ENCODE results near the gene MCF2L.

The MCF2L gene

DNA sequence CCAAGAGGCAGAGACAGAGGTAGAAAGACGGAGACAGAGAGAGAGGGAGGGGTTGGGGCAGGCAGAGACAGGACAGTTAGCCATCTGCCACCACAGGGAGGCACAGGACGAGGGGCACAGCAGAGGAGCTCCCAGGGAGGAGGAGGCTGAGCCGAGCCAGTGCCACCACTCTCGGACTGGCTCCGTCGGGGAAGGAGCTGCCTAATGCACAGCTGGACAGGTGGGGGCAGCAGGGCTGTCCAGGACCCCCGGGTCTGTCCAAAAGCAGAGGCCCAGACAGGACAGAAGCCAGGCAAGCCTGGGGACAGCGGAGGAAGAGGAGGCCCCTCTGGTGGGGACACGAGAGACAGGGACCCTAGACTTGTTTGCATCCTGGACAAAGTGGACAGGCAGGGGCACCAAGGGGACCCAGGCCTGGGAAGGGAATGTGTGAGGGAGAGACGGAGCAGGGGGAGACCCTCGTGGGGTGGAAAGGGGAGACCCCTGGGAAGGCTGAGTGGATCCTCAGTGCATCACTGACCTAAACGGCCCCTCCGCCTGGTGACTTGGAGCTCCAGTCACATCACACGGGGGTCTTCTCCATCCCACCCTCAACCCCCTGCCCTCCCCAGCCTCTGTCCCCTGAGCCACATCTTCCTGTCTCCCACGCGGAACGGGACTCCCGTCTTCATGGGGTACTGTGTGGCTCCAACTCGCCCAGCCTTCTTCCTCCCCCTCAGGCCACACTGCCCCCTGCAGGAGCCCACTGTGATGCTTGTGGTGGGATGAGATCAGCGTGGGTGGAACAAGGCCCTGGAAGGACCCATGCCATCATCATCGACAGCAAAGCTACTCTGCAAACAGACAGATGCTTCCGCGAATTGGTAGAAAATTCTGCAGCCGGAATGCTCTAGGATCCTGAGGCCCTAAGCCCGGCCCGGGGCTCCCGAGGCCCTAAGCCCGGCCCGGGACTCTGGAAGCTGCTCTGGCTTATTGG lies 154.5 kb downstream of the MCF2L start:
- Histone ChIP-seq H3K9ac (ENCODE audit: low read depth in 1 of 2, low read length in 2 of 2) (peak overlapping the region in 1 of 2 donors; percentile 21), H3K27me3 (ENCODE audit: control insufficient read depth in 2 of 2, insufficient read depth in 2 of 2, low read length in 2 of 2) (peaks cover 0 to 2% of the 10 kb centered on the region in 2 donors), H3K9me3 (ENCODE audit: control insufficient read depth in 2 of 2, low read length in 2 of 2) (no peaks in the 10 kb centered on the region), H3K27ac (ENCODE audit: low read depth in 2 of 2, low read length in 2 of 2) (no peak overlapping the region), H3K4me3 (ENCODE audit: low read length in 2 of 2) (peak overlapping the region; percentile 37 to 46), H3K4me1 (ENCODE audit: control insufficient read depth in 2 of 2, insufficient read depth in 2 of 2, low read length in 2 of 2) (peaks cover 4 to 6% of the 10 kb centered on the region in 2 donors), H3K36me3 (ENCODE audit: control insufficient read depth in 2 of 2, insufficient read depth in 2 of 2, low read length in 2 of 2) (no peaks in the 10 kb centered on the region)

DNA sequence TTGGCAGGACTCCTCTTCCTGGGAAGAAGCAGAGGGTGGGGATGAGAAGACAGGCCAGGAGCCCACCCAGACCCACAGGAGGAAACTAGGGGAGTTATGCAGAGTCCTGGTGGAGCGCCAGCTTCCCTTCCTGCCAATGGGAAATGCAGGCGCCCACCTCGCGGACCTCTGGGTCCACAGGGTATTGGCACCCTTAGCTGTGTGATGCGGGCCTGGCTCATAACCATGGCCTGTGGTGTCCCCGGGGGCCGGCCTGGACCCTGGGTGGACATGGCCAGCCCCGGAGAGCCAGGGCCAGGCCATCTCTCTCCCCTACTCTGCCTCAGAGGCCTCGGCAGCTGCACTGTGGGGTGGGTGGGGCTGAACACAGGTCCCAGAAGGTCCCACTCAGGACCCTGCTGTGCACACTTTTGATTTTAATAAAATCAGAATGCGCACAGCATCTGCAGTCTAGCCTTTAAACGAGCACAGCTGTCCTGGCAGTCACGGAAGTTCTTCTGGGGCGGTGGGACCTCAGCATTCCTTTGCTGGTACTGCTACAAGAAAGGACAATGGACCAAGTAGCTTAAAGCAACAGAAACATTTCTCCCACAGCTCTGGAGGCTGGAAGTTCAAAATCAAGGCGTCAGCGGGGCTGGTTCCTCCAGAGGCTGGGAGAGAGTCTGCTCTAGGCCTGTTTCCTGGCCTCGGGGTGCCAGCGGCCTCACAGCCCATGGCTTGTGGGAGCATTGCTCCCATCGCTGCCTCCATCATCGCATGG lies 155.4 kb downstream of the MCF2L start:
- H3K4me1 ChIP-seq (ENCODE audit: control insufficient read depth in 2 of 2, insufficient read depth in 2 of 2, low read length in 2 of 2): peaks cover 4 to 6% of the 10 kb centered on the region in 2 donors
- H3K4me3 ChIP-seq (ENCODE audit: low read length in 2 of 2): no peak overlapping the region
- peaks cover 0 to 5% of the 10 kb centered on the region in 2 donors for H3K27me3 ChIP-seq (ENCODE audit: control insufficient read depth in 2 of 2, insufficient read depth in 2 of 2, low read length in 2 of 2)
- H3K9ac ChIP-seq (ENCODE audit: low read depth in 1 of 2, low read length in 2 of 2): no peak overlapping the region
- H3K9me3 ChIP-seq (ENCODE audit: control insufficient read depth in 2 of 2, low read length in 2 of 2): no peaks in the 10 kb centered on the region
- no peak overlapping the region for H3K27ac ChIP-seq (ENCODE audit: low read depth in 2 of 2, low read length in 2 of 2)
- H3K36me3 ChIP-seq (ENCODE audit: control insufficient read depth in 2 of 2, insufficient read depth in 2 of 2, low read length in 2 of 2): no peaks in the 10 kb centered on the region

DNA sequence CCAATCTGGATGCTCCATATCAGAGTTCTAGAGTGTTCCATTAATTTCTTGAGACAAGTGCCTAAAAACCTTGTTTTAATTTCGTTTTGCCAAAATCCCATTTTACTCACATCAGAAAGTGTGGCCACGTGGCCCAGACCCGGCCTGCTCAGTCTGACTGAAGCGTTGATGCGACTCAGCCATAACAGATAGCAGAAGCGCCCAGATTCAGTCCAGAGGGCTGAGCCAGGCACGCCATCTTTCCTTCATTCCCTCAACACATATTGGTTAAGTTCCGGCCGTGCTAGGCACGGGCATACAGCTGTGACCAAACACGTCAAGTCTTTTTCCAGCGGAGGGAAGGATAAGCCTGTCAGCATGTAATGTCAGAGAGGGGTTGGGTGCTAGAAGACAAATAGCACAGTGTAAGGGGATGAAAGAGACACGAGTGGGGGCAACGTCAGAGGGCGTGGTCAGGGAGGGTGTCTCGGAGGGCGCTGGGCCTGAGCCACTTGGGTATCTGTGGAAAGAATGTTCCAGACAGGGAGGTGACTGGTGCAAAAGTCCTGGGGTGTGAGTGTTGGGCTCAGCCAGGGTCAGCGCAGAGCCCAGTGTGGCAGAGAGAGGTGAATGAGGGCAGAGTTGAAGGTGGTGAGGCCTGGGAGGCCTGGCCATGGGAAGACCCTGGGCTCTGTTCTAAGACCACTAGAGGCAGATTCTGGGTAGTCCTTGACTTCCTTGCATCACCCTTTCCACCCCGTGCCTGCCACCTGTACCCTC lies 156.7 kb downstream of the MCF2L start:
- H3K36me3 ChIP-seq (ENCODE audit: control insufficient read depth in 2 of 2, insufficient read depth in 2 of 2, low read length in 2 of 2): no peaks in the 10 kb centered on the region
- peaks cover 0 to 5% of the 10 kb centered on the region in 2 donors for H3K27me3 ChIP-seq (ENCODE audit: control insufficient read depth in 2 of 2, insufficient read depth in 2 of 2, low read length in 2 of 2)
- H3K9me3 ChIP-seq (ENCODE audit: control insufficient read depth in 2 of 2, low read length in 2 of 2): no peaks in the 10 kb centered on the region
- H3K4me1 ChIP-seq (ENCODE audit: control insufficient read depth in 2 of 2, insufficient read depth in 2 of 2, low read length in 2 of 2): peaks cover 4 to 6% of the 10 kb centered on the region in 2 donors
- H3K4me3 ChIP-seq (ENCODE audit: low read length in 2 of 2): no peak overlapping the region
- no peak overlapping the region for H3K27ac ChIP-seq (ENCODE audit: low read depth in 2 of 2, low read length in 2 of 2)
- no peak overlapping the region for H3K9ac ChIP-seq (ENCODE audit: low read depth in 1 of 2, low read length in 2 of 2)

DNA sequence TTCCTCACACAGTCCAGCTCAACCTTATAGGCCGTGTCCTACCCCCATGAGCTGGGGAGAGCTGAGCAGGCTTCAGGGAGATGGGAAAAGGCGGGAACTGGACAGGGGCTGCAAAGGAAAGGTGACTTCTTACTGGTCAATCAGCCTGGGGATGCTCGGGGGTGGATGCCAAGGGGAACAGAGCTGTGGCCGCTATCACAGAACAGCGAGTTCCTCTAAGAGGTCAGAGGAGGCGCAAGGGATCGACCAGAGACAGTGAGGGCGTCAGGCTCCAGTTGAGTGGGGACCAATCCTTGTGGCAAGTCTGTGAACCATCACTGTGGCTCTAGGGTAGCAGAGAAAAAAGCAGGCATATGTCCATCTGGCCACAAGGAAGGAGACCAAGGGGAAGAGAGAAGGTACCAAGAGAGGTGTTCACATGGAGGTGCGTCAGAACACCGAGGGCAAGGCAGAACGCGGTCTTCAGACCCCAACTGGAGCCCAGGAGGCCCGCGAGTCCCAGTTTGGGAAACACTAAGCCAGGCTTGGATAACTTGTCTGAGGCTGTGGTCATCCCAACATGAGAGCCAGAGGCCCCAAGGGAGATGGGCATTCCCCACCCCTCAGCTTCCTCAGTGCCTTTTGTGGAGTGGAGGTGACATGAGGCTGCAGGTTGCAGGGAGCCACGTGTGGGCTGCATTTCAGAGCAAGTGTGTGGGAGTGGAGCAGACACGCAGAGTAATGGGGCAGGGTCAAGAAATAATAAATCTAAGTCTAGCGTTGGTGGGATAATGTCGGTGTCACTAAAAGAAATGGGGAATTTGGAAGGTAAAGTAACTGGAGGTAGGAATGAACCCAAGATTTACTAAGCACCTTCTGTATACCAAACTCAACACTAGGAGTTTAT lies 157.5 kb downstream of the MCF2L start:
- H3K27me3 ChIP-seq (ENCODE audit: control insufficient read depth in 2 of 2, insufficient read depth in 2 of 2, low read length in 2 of 2): peaks cover 0 to 5% of the 10 kb centered on the region in 2 donors
- no peak overlapping the region for H3K9ac ChIP-seq (ENCODE audit: low read depth in 1 of 2, low read length in 2 of 2)
- H3K4me3 ChIP-seq (ENCODE audit: low read length in 2 of 2): no peak overlapping the region
- H3K36me3 ChIP-seq (ENCODE audit: control insufficient read depth in 2 of 2, insufficient read depth in 2 of 2, low read length in 2 of 2): no peaks in the 10 kb centered on the region
- H3K27ac ChIP-seq (ENCODE audit: low read depth in 2 of 2, low read length in 2 of 2): no peak overlapping the region
- no peaks in the 10 kb centered on the region for H3K9me3 ChIP-seq (ENCODE audit: control insufficient read depth in 2 of 2, low read length in 2 of 2)
- H3K4me1 ChIP-seq (ENCODE audit: control insufficient read depth in 2 of 2, insufficient read depth in 2 of 2, low read length in 2 of 2): peaks cover 4 to 6% of the 10 kb centered on the region in 2 donors

DNA sequence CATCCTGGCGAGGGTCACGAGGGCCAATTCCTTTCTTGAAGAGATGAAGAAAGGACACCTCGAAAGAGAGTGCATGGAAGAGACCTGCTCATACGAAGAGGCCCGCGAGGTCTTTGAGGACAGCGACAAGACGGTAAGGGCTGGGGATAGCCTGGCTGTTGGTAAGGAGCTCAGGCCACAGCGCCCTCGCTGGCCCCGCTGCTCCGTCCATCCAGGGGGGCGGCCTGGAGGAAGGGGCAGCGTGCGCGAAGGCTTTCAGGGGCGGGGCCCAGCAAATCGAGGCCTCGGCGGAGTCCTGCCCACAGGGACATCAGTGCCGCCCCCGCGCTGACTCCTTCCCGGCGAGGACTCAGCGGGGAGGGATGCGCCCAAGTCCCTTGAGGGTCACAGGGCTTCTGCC lies 160.5 kb downstream of the MCF2L start:
- H3K27ac ChIP-seq (ENCODE audit: low read depth in 2 of 2, low read length in 2 of 2): no peak overlapping the region
- H3K9me3 ChIP-seq (ENCODE audit: control insufficient read depth in 2 of 2, low read length in 2 of 2): no peaks in the 10 kb centered on the region
- H3K4me1 ChIP-seq (ENCODE audit: control insufficient read depth in 2 of 2, insufficient read depth in 2 of 2, low read length in 2 of 2): no peaks in the 10 kb centered on the region
- H3K36me3 ChIP-seq (ENCODE audit: control insufficient read depth in 2 of 2, insufficient read depth in 2 of 2, low read length in 2 of 2): no peaks in the 10 kb centered on the region
- H3K9ac ChIP-seq (ENCODE audit: low read depth in 1 of 2, low read length in 2 of 2): no peak overlapping the region
- peaks cover 0 to 5% of the 10 kb centered on the region in 2 donors for H3K27me3 ChIP-seq (ENCODE audit: control insufficient read depth in 2 of 2, insufficient read depth in 2 of 2, low read length in 2 of 2)
- H3K4me3 ChIP-seq (ENCODE audit: low read length in 2 of 2): no peak overlapping the region

DNA sequence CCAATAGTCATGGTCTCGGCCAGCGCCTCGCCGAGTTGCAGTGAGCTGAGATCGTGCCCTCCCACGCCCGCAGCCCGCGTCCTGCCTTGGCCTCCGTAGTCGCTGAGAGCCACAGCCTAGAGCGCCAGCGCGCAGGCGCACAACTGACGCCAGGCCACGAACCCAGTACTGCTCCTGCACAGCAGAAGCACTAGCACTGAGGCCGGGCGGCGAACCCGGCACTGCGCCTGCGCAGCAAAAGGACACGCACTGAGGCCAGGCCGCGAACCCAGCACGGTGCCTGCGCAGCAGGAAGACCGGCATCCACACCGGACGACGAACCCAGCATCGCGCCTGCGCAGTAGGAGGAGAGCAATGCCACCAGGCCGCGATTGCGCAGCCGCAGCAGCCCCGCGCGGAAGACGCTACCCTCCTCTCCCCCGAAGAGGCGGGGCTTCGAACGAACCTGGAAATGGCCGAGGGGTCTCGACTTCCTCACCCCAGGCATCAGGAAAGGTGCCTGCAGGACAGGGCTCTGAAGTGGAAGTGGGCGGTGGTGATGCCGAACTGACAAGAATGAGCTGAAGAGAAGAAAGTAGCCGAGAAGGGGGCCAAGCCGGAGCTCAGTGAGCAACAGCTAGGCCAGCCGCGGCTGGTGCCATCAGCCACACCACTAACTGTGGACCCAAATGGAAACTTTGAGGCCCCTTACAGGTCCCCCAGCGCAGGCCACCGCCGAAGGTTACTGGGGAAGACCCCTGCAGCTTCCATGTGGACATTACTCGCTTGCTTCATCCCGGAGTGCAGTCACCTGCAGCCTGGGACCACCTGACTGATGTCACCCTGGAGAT lies 161.1 kb downstream of the MCF2L start:
- Histone ChIP-seq H3K27ac (ENCODE audit: low read depth in 2 of 2, low read length in 2 of 2) (no peak overlapping the region), H3K27me3 (ENCODE audit: control insufficient read depth in 2 of 2, insufficient read depth in 2 of 2, low read length in 2 of 2) (peaks cover 0 to 5% of the 10 kb centered on the region in 2 donors), H3K4me3 (ENCODE audit: low read length in 2 of 2) (no peak overlapping the region), H3K4me1 (ENCODE audit: control insufficient read depth in 2 of 2, insufficient read depth in 2 of 2, low read length in 2 of 2) (no peaks in the 10 kb centered on the region), H3K9me3 (ENCODE audit: control insufficient read depth in 2 of 2, low read length in 2 of 2) (no peaks in the 10 kb centered on the region), H3K9ac (ENCODE audit: low read depth in 1 of 2, low read length in 2 of 2) (no peak overlapping the region), H3K36me3 (ENCODE audit: control insufficient read depth in 2 of 2, insufficient read depth in 2 of 2, low read length in 2 of 2) (no peaks in the 10 kb centered on the region)

DNA sequence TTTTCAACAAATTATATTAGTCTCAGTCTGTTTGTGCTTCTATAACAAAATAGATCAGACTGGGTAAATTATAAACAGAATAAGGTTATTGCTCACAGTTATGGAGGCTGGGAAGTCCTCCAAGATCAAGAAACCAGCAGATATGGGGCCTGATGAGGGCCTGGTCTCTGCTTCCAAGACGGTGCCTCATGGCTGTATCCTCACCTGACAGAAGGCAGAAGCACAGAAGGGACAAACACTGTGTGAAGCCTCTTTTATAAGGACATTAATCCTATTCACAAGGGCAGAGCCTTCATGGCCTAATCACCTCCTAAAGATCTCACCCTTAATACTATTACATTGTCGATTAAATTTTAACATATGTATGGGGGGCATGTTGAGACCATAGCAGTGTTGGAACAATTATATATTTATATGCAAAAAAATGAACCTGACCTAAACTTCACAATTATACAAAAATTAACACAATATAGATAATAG lies 166.3 kb downstream of the MCF2L start:
- H3K9me3 ChIP-seq (ENCODE audit: control insufficient read depth in 2 of 2, low read length in 2 of 2): no peaks in the 10 kb centered on the region
- no peak overlapping the region for H3K27ac ChIP-seq (ENCODE audit: low read depth in 2 of 2, low read length in 2 of 2)
- no peaks in the 10 kb centered on the region for H3K4me1 ChIP-seq (ENCODE audit: control insufficient read depth in 2 of 2, insufficient read depth in 2 of 2, low read length in 2 of 2)
- no peak overlapping the region for H3K4me3 ChIP-seq (ENCODE audit: low read length in 2 of 2)
- no peaks in the 10 kb centered on the region for H3K27me3 ChIP-seq (ENCODE audit: control insufficient read depth in 2 of 2, insufficient read depth in 2 of 2, low read length in 2 of 2)
- no peak overlapping the region for H3K9ac ChIP-seq (ENCODE audit: low read depth in 1 of 2, low read length in 2 of 2)
- H3K36me3 ChIP-seq (ENCODE audit: control insufficient read depth in 2 of 2, insufficient read depth in 2 of 2, low read length in 2 of 2): no peaks in the 10 kb centered on the region

DNA sequence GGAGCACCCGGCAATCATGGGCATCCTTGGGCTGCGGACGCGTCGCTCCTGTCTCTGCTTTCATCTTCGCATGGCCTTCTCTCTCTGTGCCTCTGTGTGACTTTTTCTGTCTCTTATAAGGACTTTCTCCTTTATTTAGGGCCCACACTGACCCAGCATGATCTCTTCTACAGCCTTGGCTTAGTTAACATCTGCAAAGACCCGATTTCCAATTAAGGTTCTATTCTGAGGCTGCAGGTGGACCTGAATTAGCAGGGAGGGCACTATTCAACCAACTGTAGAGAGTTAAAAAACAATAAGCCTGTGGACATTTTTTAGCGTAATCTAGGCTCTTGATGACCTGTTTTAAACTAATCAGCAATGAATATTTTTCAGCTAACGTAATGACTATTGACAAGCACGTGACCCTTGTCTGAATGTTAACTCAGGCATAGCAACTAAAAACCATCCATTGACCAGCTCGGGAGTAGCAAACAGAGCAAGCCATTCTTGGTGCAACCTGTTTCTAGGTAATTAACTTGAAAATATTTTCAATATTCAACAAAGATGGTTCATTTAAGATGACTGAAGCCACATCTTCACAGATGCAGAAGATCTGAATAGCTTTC lies 168.8 kb downstream of the MCF2L start:
- Histone ChIP-seq H3K4me3 (ENCODE audit: low read length in 2 of 2) (no peak overlapping the region), H3K36me3 (ENCODE audit: control insufficient read depth in 2 of 2, insufficient read depth in 2 of 2, low read length in 2 of 2) (no peaks in the 10 kb centered on the region), H3K27me3 (ENCODE audit: control insufficient read depth in 2 of 2, insufficient read depth in 2 of 2, low read length in 2 of 2) (no peaks in the 10 kb centered on the region), H3K9ac (ENCODE audit: low read depth in 1 of 2, low read length in 2 of 2) (no peak overlapping the region), H3K27ac (ENCODE audit: low read depth in 2 of 2, low read length in 2 of 2) (no peak overlapping the region), H3K4me1 (ENCODE audit: control insufficient read depth in 2 of 2, insufficient read depth in 2 of 2, low read length in 2 of 2) (no peaks in the 10 kb centered on the region), H3K9me3 (ENCODE audit: control insufficient read depth in 2 of 2, low read length in 2 of 2) (no peaks in the 10 kb centered on the region)

Measured in mucosa of rectum (tissue), 2 donors.